ENCODE data around the gene PKN3. TPM values are rescaled to one million over a fixed set of nuclear protein-coding genes. Genes with fewer than 3 reads are reported as not detected.

PKN3 gene
- total RNA-seq, 2 donors from 2014 or later: 26.0 to 27.2 TPM

DNA sequence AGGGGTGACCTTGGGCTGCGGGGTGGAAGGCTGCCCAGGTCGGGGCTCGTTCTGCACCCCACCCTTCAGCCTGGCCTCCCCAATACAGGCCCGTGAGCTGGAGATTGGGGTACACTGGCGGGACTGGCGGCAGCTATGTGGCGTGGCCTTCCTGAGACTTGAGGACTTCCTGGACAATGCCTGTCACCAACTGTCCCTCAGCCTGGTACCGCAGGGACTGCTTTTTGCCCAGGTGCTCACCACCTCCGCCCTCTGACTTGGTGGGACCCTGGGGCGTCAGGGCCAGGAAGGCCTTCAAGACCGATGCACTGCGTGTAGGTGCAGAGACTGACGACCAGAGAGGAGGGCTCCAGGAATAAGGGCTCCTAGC is 11.1 kb downstream of the PKN3 start:
- H3K9me3 Mint-ChIP-seq: no peaks in the 10 kb centered on the region

DNA sequence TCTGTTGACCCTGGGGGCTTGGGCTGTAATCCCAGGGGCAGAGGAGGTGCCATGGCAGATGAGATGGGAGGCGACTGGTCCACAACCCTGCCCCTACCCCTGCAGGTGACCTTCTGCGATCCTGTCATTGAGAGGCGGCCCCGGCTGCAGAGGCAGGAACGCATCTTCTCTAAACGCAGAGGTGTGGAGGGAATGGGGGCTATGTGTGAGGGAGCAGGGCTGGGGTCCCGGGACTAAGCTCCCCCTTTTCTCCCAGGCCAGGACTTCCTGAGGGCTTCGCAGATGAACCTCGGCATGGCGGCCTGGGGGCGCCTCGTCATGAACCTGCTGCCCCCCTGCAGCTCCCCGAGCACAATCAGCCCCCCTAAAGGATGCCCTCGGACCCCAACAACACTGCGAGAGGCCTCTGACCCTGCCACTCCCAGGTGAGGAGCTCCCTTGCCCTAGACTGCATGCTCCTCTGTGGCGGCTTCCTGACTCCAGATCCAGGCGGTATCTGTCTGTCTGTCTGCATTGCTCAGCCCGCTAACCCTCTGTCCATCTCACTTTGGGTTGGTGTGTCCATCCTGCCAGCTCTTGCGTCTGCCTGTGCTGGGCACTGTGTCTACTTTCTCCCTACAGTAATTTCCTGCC is 11.8 kb downstream of the PKN3 start:
- peak; percentile 34 for DNase-seq
- no peaks in the 10 kb centered on the region for H3K9me3 Mint-ChIP-seq
- 95% methylated on average over 12 to 19 of the region's 19 CpGs for WGBS, 2 experiments (ENCODE audit: insufficient coverage in 1 of 2, insufficient read length in 1 of 2)

More for the DNA sequence above, 11.1 kb downstream of the PKN3 start:
- H3K27ac ChIP-seq (ENCODE audit: low read depth, low read length): no peak overlapping the region
- Mint-ChIP-seq H3K4me3 (no peak overlapping the region), H3K27ac (no peak overlapping the region), H3K36me3 (ENCODE audit: low read depth) (peaks cover 31% of the 10 kb centered on the region), H3K27me3 (ENCODE audit: insufficient read depth) (no peaks in the 10 kb centered on the region), H3K4me1 (no peaks in the 10 kb centered on the region)
- H3K4me1 ChIP-seq (ENCODE audit: control insufficient read depth, insufficient read depth, low read length): no peaks in the 10 kb centered on the region
- no peak overlapping the region for H3K4me3 ChIP-seq (ENCODE audit: low read length)
- 92 to 97% methylated on average over 13 of the region's 13 CpGs for WGBS, 2 experiments (ENCODE audit: insufficient coverage in 1 of 2, insufficient read length in 1 of 2)
- peak; percentile 30 for DNase-seq
- no peaks in the 10 kb centered on the region for H3K9me3 ChIP-seq (ENCODE audit: control insufficient read depth, low read length)
- no peaks in the 10 kb centered on the region for H3K27me3 ChIP-seq (ENCODE audit: control insufficient read depth, insufficient read depth, low read length, poor library complexity, severe bottlenecking)
- TF ChIP-seq, protein P1, sequence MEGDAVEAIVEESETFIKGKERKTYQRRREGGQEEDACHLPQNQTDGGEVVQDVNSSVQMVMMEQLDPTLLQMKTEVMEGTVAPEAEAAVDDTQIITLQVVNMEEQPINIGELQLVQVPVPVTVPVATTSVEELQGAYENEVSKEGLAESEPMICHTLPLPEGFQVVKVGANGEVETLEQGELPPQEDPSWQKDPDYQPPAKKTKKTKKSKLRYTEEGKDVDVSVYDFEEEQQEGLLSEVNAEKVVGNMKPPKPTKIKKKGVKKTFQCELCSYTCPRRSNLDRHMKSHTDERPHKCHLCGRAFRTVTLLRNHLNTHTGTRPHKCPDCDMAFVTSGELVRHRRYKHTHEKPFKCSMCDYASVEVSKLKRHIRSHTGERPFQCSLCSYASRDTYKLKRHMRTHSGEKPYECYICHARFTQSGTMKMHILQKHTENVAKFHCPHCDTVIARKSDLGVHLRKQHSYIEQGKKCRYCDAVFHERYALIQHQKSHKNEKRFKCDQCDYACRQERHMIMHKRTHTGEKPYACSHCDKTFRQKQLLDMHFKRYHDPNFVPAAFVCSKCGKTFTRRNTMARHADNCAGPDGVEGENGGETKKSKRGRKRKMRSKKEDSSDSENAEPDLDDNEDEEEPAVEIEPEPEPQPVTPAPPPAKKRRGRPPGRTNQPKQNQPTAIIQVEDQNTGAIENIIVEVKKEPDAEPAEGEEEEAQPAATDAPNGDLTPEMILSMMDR (conservative IDR thresholded peaks at IDR 0.05): no peak
- no peak overlapping the region for H3K9ac ChIP-seq (ENCODE audit: extremely low read depth, low read length, poor library complexity, severe bottlenecking)
- peaks cover 16% of the 10 kb centered on the region for H3K36me3 ChIP-seq (ENCODE audit: control insufficient read depth, insufficient read depth, low read length)

DNA sequence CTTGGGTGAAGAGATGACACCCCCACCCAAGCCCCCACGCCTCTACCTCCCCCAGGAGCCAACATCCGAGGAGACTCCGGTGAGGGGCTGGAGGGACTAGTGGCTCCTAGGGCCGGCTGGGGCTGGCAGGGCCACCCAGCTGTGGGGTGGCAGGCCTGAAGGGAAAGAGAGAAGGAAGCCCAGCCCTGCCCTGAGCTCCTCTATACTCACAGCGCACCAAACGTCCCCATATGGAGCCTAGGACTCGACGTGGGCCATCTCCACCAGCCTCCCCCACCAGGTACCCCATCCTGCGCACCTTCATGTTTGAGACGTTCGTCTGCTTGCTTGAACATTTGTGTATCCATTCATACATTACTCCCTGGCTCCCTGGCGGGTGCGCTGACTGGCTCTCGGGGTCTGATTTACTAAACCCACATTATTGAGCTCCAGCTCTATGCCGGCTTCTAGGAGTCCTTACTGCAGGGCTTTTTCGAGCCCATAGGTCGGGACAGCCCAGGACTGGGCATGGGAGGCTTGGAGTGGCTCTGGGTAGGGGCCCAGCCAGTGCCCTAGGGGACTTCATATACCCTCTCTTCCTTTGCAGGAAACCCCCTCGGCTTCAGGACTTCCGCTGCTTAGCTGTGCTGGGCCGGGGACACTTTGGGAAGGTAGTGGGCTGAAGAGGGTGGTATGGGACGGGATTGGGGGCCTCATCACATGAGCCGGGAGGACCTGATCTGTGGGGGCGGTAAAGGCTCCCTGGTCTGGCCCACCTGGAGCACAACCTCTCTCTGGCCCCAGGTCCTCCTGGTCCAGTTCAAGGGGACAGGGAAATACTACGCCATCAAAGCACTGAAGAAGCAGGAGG is 12.5 kb downstream of the PKN3 start:
- no peaks in the 10 kb centered on the region for H3K27me3 Mint-ChIP-seq (ENCODE audit: insufficient read depth)
- H3K36me3 ChIP-seq (ENCODE audit: control insufficient read depth, insufficient read depth, low read length): peaks cover 16% of the 10 kb centered on the region
- H3K4me1 Mint-ChIP-seq: no peaks in the 10 kb centered on the region

More for the DNA sequence above, 11.8 kb downstream of the PKN3 start:
- H3K27ac Mint-ChIP-seq: no peak overlapping the region
- Histone ChIP-seq H3K27ac (ENCODE audit: low read depth, low read length) (no peak overlapping the region), H3K27me3 (ENCODE audit: control insufficient read depth, insufficient read depth, low read length, poor library complexity, severe bottlenecking) (no peaks in the 10 kb centered on the region), H3K36me3 (ENCODE audit: control insufficient read depth, insufficient read depth, low read length) (peaks cover 16% of the 10 kb centered on the region), H3K9ac (ENCODE audit: extremely low read depth, low read length, poor library complexity, severe bottlenecking) (no peak overlapping the region), H3K4me1 (ENCODE audit: control insufficient read depth, insufficient read depth, low read length) (no peaks in the 10 kb centered on the region), H3K4me3 (ENCODE audit: low read length) (no peak overlapping the region), H3K9me3 (ENCODE audit: control insufficient read depth, low read length) (no peaks in the 10 kb centered on the region)
- TF ChIP-seq, protein P1 (conservative IDR thresholded peaks at IDR 0.05): no peak
- no peaks in the 10 kb centered on the region for H3K27me3 Mint-ChIP-seq (ENCODE audit: insufficient read depth)
- H3K4me1 Mint-ChIP-seq: no peaks in the 10 kb centered on the region
- peaks cover 28% of the 10 kb centered on the region for H3K36me3 Mint-ChIP-seq (ENCODE audit: low read depth)
- H3K4me3 Mint-ChIP-seq: no peak overlapping the region

More for the DNA sequence above, 12.5 kb downstream of the PKN3 start:
- Histone ChIP-seq H3K9me3 (ENCODE audit: control insufficient read depth, low read length) (no peaks in the 10 kb centered on the region), H3K27ac (ENCODE audit: low read depth, low read length) (no peak overlapping the region), H3K4me3 (ENCODE audit: low read length) (no peak overlapping the region), H3K4me1 (ENCODE audit: control insufficient read depth, insufficient read depth, low read length) (no peaks in the 10 kb centered on the region), H3K27me3 (ENCODE audit: control insufficient read depth, insufficient read depth, low read length, poor library complexity, severe bottlenecking) (no peaks in the 10 kb centered on the region), H3K9ac (ENCODE audit: extremely low read depth, low read length, poor library complexity, severe bottlenecking) (no peak overlapping the region)
- TF ChIP-seq, protein P1 (conservative IDR thresholded peaks at IDR 0.05): no peak
- 87 to 100% methylated on average over 5 to 23 of the region's 24 CpGs for WGBS, 2 experiments (ENCODE audit: insufficient coverage in 1 of 2, insufficient read length in 1 of 2)
- Mint-ChIP-seq H3K27ac (peak overlapping the region; percentile 64), H3K4me3 (no peak overlapping the region), H3K9me3 (no peaks in the 10 kb centered on the region), H3K36me3 (ENCODE audit: low read depth) (peaks cover 34% of the 10 kb centered on the region)
- peak; percentile 39 for DNase-seq
